ENCODE data around the gene MSL1.

Gene MSL1

DNA sequence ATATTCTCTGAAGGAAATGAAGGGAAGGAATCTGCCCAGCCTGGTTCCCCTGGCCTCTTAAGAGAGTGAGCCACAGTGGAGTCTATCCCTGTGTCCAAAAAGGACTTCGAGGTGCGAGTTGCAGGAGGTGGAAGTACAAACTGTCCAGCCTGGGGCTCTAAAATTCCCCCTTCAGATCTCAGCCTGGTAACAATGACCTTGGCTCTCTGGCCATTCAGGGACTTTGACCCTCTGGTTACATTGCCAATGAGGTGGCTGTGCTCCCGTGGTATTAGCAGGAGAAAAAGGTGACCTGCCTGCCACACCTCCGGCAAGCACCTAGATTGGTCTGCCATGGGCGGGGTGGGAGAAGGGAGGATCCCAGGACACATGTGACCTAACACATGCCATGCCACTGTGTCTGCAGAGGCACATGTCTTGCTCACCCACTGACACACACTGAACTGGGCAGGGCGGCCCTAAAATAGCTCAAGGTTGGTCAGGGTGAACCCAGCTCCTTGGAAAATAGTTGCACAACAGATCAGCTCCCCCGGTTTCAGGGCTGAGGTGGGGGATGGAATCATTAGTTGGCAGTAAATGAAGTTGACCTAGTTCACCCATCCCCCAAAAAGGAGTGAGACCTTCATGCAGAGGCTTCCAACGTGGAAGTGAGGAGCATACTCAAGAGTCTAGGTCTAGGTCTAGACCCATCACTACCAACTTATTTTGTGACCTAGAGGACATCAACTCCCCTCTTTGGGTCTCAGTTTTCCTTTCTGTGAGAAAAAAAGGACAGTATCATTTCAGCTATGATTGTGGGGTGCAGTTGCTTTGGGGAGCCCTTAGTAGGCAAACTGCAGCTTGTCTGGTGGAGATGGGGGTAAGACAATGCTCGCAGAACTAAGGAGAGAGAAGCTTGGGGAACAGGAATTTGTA, 23.6 kb upstream of the MSL1 start:
- peak overlapping the region; percentile 75 for H3K27ac ChIP-seq
- TF ChIP-seq, protein P1, sequence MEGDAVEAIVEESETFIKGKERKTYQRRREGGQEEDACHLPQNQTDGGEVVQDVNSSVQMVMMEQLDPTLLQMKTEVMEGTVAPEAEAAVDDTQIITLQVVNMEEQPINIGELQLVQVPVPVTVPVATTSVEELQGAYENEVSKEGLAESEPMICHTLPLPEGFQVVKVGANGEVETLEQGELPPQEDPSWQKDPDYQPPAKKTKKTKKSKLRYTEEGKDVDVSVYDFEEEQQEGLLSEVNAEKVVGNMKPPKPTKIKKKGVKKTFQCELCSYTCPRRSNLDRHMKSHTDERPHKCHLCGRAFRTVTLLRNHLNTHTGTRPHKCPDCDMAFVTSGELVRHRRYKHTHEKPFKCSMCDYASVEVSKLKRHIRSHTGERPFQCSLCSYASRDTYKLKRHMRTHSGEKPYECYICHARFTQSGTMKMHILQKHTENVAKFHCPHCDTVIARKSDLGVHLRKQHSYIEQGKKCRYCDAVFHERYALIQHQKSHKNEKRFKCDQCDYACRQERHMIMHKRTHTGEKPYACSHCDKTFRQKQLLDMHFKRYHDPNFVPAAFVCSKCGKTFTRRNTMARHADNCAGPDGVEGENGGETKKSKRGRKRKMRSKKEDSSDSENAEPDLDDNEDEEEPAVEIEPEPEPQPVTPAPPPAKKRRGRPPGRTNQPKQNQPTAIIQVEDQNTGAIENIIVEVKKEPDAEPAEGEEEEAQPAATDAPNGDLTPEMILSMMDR (conservative IDR thresholded peaks at IDR 0.05): no peak
- no peak for TF ChIP-seq ZFX (IDR thresholded peaks at IDR 0.05)

GRCh38 chr17:40098846-40099618, 22.7 kb upstream of the MSL1 start:
- peak overlapping the region; percentile 75 for H3K27ac ChIP-seq
- TF ChIP-seq ZFX (IDR thresholded peaks at IDR 0.05): no peak
- TF ChIP-seq, protein P1 (conservative IDR thresholded peaks at IDR 0.05): no peak

GRCh38 chr17:40099619-40100418, 22.0 kb upstream of the MSL1 start:
- H3K27ac ChIP-seq: peak overlapping the region; percentile 75
- TF ChIP-seq, protein P1 (conservative IDR thresholded peaks at IDR 0.05): no peak
- TF ChIP-seq ZFX (IDR thresholded peaks at IDR 0.05): no peak

DNA sequence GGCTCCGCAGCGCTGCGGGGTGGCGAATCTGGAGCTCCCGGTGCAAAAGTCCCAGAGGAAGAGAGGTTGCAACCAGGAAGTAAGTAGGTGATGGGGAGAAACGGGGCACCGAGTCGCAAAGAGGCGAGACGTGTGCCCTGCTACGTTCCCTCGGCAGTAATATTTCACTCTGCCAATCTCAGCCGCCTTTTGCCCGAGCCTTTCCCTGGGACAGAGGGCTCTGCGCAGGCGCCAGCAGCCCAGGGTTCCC, 21.4 kb upstream of the MSL1 start, which contains the start of gene NR1D1:
Gene NR1D1 (minus strand): TSS at position 171 of the 250 bp plus-strand sequence. CDS start 495 bp downstream, outside the sequence.
- peak within 1 kb of the TSS; percentile 75 for H3K27ac ChIP-seq
- TF ChIP-seq, protein P1 (conservative IDR thresholded peaks at IDR 0.05): no peak

DNA sequence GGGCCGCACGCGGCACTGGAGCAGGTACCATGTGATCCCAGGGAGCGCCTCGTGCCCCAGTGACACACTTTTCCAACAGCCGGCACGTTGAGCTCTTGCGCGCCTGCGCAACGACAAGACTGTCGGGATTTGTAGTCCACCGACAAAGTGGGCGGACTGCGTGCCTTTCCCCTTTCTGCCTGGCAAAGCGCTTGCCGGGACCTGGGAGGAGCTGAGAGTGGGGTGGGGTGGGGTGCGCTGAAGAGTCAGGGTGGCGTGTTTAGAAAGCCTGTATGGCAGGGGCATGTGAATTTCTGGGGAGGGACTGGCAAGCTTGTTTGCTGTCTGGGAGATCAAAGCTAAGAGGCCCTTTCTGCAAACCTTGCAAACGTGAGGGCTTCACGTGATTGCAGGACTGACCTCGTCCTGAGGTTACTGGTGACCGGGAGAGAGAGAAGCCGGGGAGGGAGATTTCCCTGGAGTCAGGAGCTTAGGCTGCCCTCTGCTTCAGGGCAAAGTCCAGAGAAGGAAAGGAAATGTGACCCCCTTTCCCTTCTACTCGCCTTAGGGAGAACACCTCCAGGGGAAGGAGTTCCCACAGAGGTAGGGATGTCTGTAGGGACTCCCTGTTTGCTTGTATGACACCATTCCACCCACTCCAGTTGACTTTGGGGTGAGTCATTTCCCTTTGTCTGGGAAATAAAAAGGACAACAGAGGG, 21.0 kb upstream of the MSL1 start:
- H3K27ac ChIP-seq: peak overlapping the region; percentile 75
- TF ChIP-seq, protein P1 (conservative IDR thresholded peaks at IDR 0.05): no peak
- no peak for TF ChIP-seq ZFX (IDR thresholded peaks at IDR 0.05)

GRCh38 chr17:40101367-40102210, 20.2 kb upstream of the MSL1 start:
- TF ChIP-seq ZFX (IDR thresholded peaks at IDR 0.05): no peak
- TF ChIP-seq, protein P1 (conservative IDR thresholded peaks at IDR 0.05): no peak
- H3K27ac ChIP-seq: peak overlapping the region; percentile 75
